PC-9 (cell line): ENCODE measurements around the gene CCDC85C. TPM values are rescaled to one million over a fixed set of nuclear protein-coding genes. Genes with fewer than 3 reads are reported as not detected.

Experiments used
- BruUV-seq: library from RNA; stranded (reverse); fragments of 400-500 nt; replicated peaks from 2 replicates; lab custom pipeline; 2021; lab: Mats Ljungman, UMichigan
- CTCF ChIA-PET: fragments of 300-600 bp; sonication (Branson Sonifier 250); formaldehyde crosslinking; loops from one replicate; lab custom pipeline; 2022; ENCODE audit warnings: antibody characterized with exemption; lab: Charles Lee
- POLR2A ChIA-PET: fragments of 300-600 bp; sonication (Branson Sonifier 250); formaldehyde crosslinking; loops from one replicate; lab custom pipeline; 2022; ENCODE audit warnings: antibody characterized with exemption; ENCODE audit not compliant: unreplicated experiment; lab: Charles Lee
- DNase-seq, 2 experiments: peaks; one replicate each; pipeline versions ENCODE4 v3.0.0 to v3.0.0-alpha.2; 2015 to 2022; ENCODE audit warnings: mixed read lengths in 1 of 2
- H2AFZ ChIP-seq: fragments of 200-600 bp; sonication (generic); 2 replicates; pipeline ENCODE4 v1.8.1; 2017; ENCODE audit warnings: antibody characterized with exemption
- H3F3A ChIP-seq: fragments of 200-600 bp; sonication (generic); 2 replicates; pipeline ENCODE4 v1.8.1; 2017; ENCODE audit warnings: antibody characterized with exemption, mild to moderate bottlenecking, low read depth; ENCODE audit not compliant: insufficient read depth
- H3K27ac ChIP-seq: fragments of 200-600 bp; sonication (generic); 2 replicates; pipeline ENCODE4 v1.6.1; 2016; ENCODE audit warnings: mixed run types
- H3K27me3 ChIP-seq: fragments of 200-600 bp; sonication (generic); 2 replicates; pipeline ENCODE4 v1.6.1; 2016; ENCODE audit warnings: low read depth, mixed run types; ENCODE audit not compliant: insufficient read depth
- H3K36me3 ChIP-seq: fragments of 200-600 bp; sonication (generic); 2 replicates; pipeline ENCODE4 v1.6.1; 2016; ENCODE audit warnings: low read depth, mixed run types
- H3K4me1 ChIP-seq: fragments of 200-600 bp; sonication (generic); replicated peaks from 2 replicates; pipeline ENCODE4 v1.6.1; 2016; ENCODE audit warnings: mixed run types; ENCODE audit not compliant: insufficient read depth
- H3K4me2 ChIP-seq: fragments of 200-600 bp; sonication (generic); 2 replicates; pipeline ENCODE4 v1.6.1; 2017; ENCODE audit warnings: mixed run types
- H3K4me3 ChIP-seq: fragments of 200-600 bp; sonication (generic); 2 replicates; pipeline ENCODE4 v1.6.1; 2016; ENCODE audit warnings: mixed run types
- H3K79me2 ChIP-seq: fragments of 200-600 bp; sonication (generic); 2 replicates; pipeline ENCODE4 v1.6.1; 2017; ENCODE audit warnings: low read depth, mixed run types
- H3K9me2 ChIP-seq: fragments of 200-600 bp; sonication (generic); 2 replicates; pipeline ENCODE4 v1.8.1; 2017; ENCODE audit warnings: mild to moderate bottlenecking; ENCODE audit not compliant: insufficient read depth
- H3K9me3 ChIP-seq: fragments of 200-600 bp; sonication (generic); 2 replicates; pipeline ENCODE4 v1.8.1; 2016; ENCODE audit warnings: low read depth; ENCODE audit not compliant: insufficient read depth
- H4K20me1 ChIP-seq: fragments of 200-600 bp; sonication (generic); 2 replicates; pipeline ENCODE4 v1.8.1; 2017; ENCODE audit not compliant: insufficient read depth
- EZH2 ChIP-seq: fragments of 200-600 bp; sonication (generic); IDR thresholded peaks from 2 replicates; pipeline ENCODE4 v1.8.0; 2017; ENCODE audit warnings: antibody characterized with exemption, low read depth
- intact Hi-C: fragments of 100-400 bp; cut with micrococcal nuclease; formaldehyde crosslinking; loops from one replicate; pipeline ENCODE4 v1.10.0; 2022; ENCODE audit not compliant: unreplicated experiment
- total RNA-seq: library from RNA; stranded (reverse); gene quantifications from 2 replicates; pipeline ENCODE4 v1.2.3, GENCODE V29; 2021
- TF ChIP-seq, protein P1 (sequence below): fragments of 200-600 bp; sonication (generic); conservative IDR thresholded peaks from 2 replicates; pipeline ENCODE4 v1.6.1; 2017; ENCODE audit warnings: mixed run types, antibody characterized with exemption, mild to moderate bottlenecking, moderate library complexity

CCDC85C gene
- total RNA-seq, 1 experiment from 2014 or later, result 21.2 TPM

- H3K36me3 ChIP-seq, result no peaks in the 10 kb centered on the region
- H3K4me2 ChIP-seq, result peak overlapping the region; percentile 90
- peaks cover 26% of the 10 kb centered on the region for H3K79me2 ChIP-seq
- H4K20me1 ChIP-seq, result no peaks in the 10 kb centered on the region
- no TSS peak for BruUV-seq
- H3F3A ChIP-seq, result no peaks in the 10 kb centered on the region
- peak overlapping the region; percentile 71 for H3K4me3 ChIP-seq
- POLR2A ChIA-PET, result interaction anchor here (0.7 kb wide), 1 partner anchor 33 kb away, joined by 3 read pairs; no protein-coding TSS in a partner anchor
- DNase-seq, result peak in 1 of 2 experiments; percentile 38
- TF ChIP-seq, protein P1, sequence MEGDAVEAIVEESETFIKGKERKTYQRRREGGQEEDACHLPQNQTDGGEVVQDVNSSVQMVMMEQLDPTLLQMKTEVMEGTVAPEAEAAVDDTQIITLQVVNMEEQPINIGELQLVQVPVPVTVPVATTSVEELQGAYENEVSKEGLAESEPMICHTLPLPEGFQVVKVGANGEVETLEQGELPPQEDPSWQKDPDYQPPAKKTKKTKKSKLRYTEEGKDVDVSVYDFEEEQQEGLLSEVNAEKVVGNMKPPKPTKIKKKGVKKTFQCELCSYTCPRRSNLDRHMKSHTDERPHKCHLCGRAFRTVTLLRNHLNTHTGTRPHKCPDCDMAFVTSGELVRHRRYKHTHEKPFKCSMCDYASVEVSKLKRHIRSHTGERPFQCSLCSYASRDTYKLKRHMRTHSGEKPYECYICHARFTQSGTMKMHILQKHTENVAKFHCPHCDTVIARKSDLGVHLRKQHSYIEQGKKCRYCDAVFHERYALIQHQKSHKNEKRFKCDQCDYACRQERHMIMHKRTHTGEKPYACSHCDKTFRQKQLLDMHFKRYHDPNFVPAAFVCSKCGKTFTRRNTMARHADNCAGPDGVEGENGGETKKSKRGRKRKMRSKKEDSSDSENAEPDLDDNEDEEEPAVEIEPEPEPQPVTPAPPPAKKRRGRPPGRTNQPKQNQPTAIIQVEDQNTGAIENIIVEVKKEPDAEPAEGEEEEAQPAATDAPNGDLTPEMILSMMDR, result no peak
- TF ChIP-seq EZH2, result no peak
- H3K27ac ChIP-seq, result no peak overlapping the region
- CTCF ChIA-PET, result interaction anchor here (0.7 kb wide), 1 partner anchor 81 kb away, joined by 3 read pairs; no protein-coding TSS in a partner anchor
- intact Hi-C loops, result loop anchor here (2.0 kb wide), 1 partner anchor 31 kb away; no protein-coding TSS in a partner anchor
- H3K9me2 ChIP-seq, result no peaks in the 10 kb centered on the region
- H3K27me3 ChIP-seq, result no peaks in the 10 kb centered on the region
- no peaks in the 10 kb centered on the region for H3K9me3 ChIP-seq
- H3K4me1 ChIP-seq, result peaks cover 16% of the 10 kb centered on the region
- peak overlapping the region; percentile 91 for H2AFZ ChIP-seq
Observed at GRCh38 chr14:99605299-99605961, 1.4 kb upstream of the CCDC85C start.

DNA sequence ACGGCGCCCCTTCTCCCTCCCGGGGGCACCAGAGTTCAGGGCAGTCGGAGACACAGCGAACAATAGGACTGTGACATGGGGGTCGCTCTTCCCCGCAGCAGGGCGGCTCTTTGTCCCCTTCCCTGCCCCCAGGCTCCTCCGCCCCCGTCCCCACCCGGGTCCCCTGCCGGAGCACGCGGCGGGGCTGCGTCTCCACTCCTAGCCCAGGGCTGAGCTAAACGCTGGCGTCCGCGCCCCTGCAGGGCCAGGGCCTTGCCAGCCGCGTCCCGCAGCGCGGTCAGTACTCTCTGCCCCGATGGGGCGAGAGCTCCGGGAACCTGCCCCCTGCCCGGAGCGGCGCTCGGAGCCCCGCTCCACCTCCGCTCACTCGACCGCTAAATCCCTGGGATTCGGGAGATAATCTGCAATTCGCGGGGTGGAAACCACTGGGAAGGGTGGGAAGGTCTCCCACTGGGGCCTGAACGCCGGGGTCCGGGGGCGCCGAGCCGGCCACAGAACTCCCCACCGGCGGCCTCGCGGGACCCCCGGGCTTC, 825 bp upstream of the CCDC85C start:
- intact Hi-C loops, result loop anchor here (1.0 to 2.0 kb wide), 2 partner anchors 30 to 42 kb away; no protein-coding TSS in a partner anchor
- H2AFZ ChIP-seq, result peak overlapping the region; percentile 91
- ChIA-PET CTCF (interaction anchor here (0.7 kb wide), 1 partner anchor 80 kb away, joined by 3 read pairs; no protein-coding TSS in a partner anchor), POLR2A (interaction anchor here (0.7 kb wide), 1 partner anchor 32 kb away, joined by 3 read pairs; no protein-coding TSS in a partner anchor)
- TSS peak; percentile 54 for BruUV-seq
- H3K27ac ChIP-seq, result peak overlapping the region; percentile 50
- H3K79me2 ChIP-seq, result peaks cover 32% of the 10 kb centered on the region
- H3K4me3 ChIP-seq, result peak overlapping the region; percentile 71
- H3K9me3 ChIP-seq, result no peaks in the 10 kb centered on the region
- no peaks in the 10 kb centered on the region for H3K9me2 ChIP-seq
- no peaks in the 10 kb centered on the region for H3F3A ChIP-seq
- H3K36me3 ChIP-seq, result no peaks in the 10 kb centered on the region
- H3K27me3 ChIP-seq, result no peaks in the 10 kb centered on the region
- peak overlapping the region; percentile 90 for H3K4me2 ChIP-seq
- H3K4me1 ChIP-seq, result peaks cover 16% of the 10 kb centered on the region
- DNase-seq, result no peak
- H4K20me1 ChIP-seq, result no peaks in the 10 kb centered on the region
- no peak for TF ChIP-seq EZH2
- TF ChIP-seq, protein P1, result no peak

GRCh38 chr14:99604278-99604765, 315 bp upstream of the CCDC85C start:
- peak; percentile 72 to 87 for DNase-seq
- TF ChIP-seq, protein P1, result no peak
- TF ChIP-seq EZH2, result no peak
- Histone ChIP-seq H3K9me3 (no peaks in the 10 kb centered on the region), H4K20me1 (no peaks in the 10 kb centered on the region), H3K27ac (peak overlapping the region; percentile 50), H3K4me3 (peak overlapping the region; percentile 71), H2AFZ (peak overlapping the region; percentile 91), H3K79me2 (peaks cover 34% of the 10 kb centered on the region), H3K4me2 (peak overlapping the region; percentile 90), H3K9me2 (no peaks in the 10 kb centered on the region), H3K4me1 (peaks cover 16% of the 10 kb centered on the region), H3K36me3 (no peaks in the 10 kb centered on the region), H3F3A (no peaks in the 10 kb centered on the region), H3K27me3 (no peaks in the 10 kb centered on the region)
- POLR2A ChIA-PET, result interaction anchor here (0.6 to 0.7 kb wide), 2 partner anchors 80 to 310 kb away, joined by 3 to 5 read pairs; partner anchors contain the start of gene CYP46A1
- no TSS peak for BruUV-seq
- intact Hi-C loops, result loop anchor here (1.0 to 2.0 kb wide), 2 partner anchors 30 to 41 kb away; no protein-coding TSS in a partner anchor
- CTCF ChIA-PET, result interaction anchor here (0.7 kb wide), 1 partner anchor 80 kb away, joined by 3 read pairs; no protein-coding TSS in a partner anchor
